ENCODE measurements around the gene COL23A1. TPM values are rescaled to one million over a fixed set of nuclear protein-coding genes. Genes with fewer than 3 reads are reported as not detected.

The COL23A1 gene
- total RNA-seq, 1 donor: 0.10 TPM

- Histone ChIP-seq H3K4me1 (ENCODE audit: insufficient read depth, low read length) (peaks cover 55% of the 10 kb centered on the region), H3K27me3 (ENCODE audit: insufficient read depth, low read length) (no peaks in the 10 kb centered on the region)
Measured at GRCh38 chr5:178476972-178477754, 113.0 kb downstream of the COL23A1 start.

GRCh38 chr5:178476531-178476930 lies 113.7 kb downstream of the COL23A1 start:
- Histone ChIP-seq H3K4me3 (ENCODE audit: low read length) (no peak overlapping the region), H3K27me3 (ENCODE audit: insufficient read depth, low read length) (no peaks in the 10 kb centered on the region), H3K4me1 (ENCODE audit: insufficient read depth, low read length) (peaks cover 55% of the 10 kb centered on the region), H3K9me3 (ENCODE audit: low read depth, low read length) (no peaks in the 10 kb centered on the region)

More at GRCh38 chr5:178476972-178477754, 113.0 kb downstream of the COL23A1 start:
- Histone ChIP-seq H3K4me3 (ENCODE audit: low read length) (no peak overlapping the region), H3K9me3 (ENCODE audit: low read depth, low read length) (no peaks in the 10 kb centered on the region)

- H3K9me3 ChIP-seq (ENCODE audit: low read depth, low read length): no peaks in the 10 kb centered on the region
- H3K4me3 ChIP-seq (ENCODE audit: low read length): no peak overlapping the region
- no peaks in the 10 kb centered on the region for H3K27me3 ChIP-seq (ENCODE audit: insufficient read depth, low read length)
- H3K4me1 ChIP-seq (ENCODE audit: insufficient read depth, low read length): peaks cover 55% of the 10 kb centered on the region
Measured at GRCh38 chr5:178475422-178475821, 114.8 kb downstream of the COL23A1 start.

GRCh38 chr5:178474562-178475184 lies 115.5 kb downstream of the COL23A1 start:
- H3K27me3 ChIP-seq (ENCODE audit: insufficient read depth, low read length): no peaks in the 10 kb centered on the region
- H3K4me3 ChIP-seq (ENCODE audit: low read length): no peak overlapping the region
- peaks cover 55% of the 10 kb centered on the region for H3K4me1 ChIP-seq (ENCODE audit: insufficient read depth, low read length)
- no peaks in the 10 kb centered on the region for H3K9me3 ChIP-seq (ENCODE audit: low read depth, low read length)

GRCh38 chr5:178473854-178474253 lies 116.3 kb downstream of the COL23A1 start:
- Histone ChIP-seq H3K27me3 (ENCODE audit: insufficient read depth, low read length) (no peaks in the 10 kb centered on the region), H3K9me3 (ENCODE audit: low read depth, low read length) (no peaks in the 10 kb centered on the region), H3K4me1 (ENCODE audit: insufficient read depth, low read length) (peaks cover 56% of the 10 kb centered on the region), H3K4me3 (ENCODE audit: low read length) (no peak overlapping the region)

- Histone ChIP-seq H3K4me1 (ENCODE audit: insufficient read depth, low read length) (peaks cover 56% of the 10 kb centered on the region), H3K27me3 (ENCODE audit: insufficient read depth, low read length) (no peaks in the 10 kb centered on the region), H3K4me3 (ENCODE audit: low read length) (no peak overlapping the region), H3K9me3 (ENCODE audit: low read depth, low read length) (no peaks in the 10 kb centered on the region)
Measured at GRCh38 chr5:178472138-178472537, 118.1 kb downstream of the COL23A1 start.

- no peaks in the 10 kb centered on the region for H3K27me3 ChIP-seq (ENCODE audit: insufficient read depth, low read length)
Measured at GRCh38 chr5:178471711-178472110, 118.5 kb downstream of the COL23A1 start.

GRCh38 chr5:178470760-178471025 lies 119.5 kb downstream of the COL23A1 start:
- Histone ChIP-seq H3K4me1 (ENCODE audit: insufficient read depth, low read length) (peaks cover 50% of the 10 kb centered on the region), H3K9me3 (ENCODE audit: low read depth, low read length) (no peaks in the 10 kb centered on the region), H3K4me3 (ENCODE audit: low read length) (no peak overlapping the region), H3K27me3 (ENCODE audit: insufficient read depth, low read length) (no peaks in the 10 kb centered on the region)

More at GRCh38 chr5:178471711-178472110, 118.5 kb downstream of the COL23A1 start:
- no peak overlapping the region for H3K4me3 ChIP-seq (ENCODE audit: low read length)
- H3K9me3 ChIP-seq (ENCODE audit: low read depth, low read length): no peaks in the 10 kb centered on the region
- peaks cover 56% of the 10 kb centered on the region for H3K4me1 ChIP-seq (ENCODE audit: insufficient read depth, low read length)

GRCh38 chr5:178469975-178470759 lies 120.0 kb downstream of the COL23A1 start:
- H3K9me3 ChIP-seq (ENCODE audit: low read depth, low read length): no peaks in the 10 kb centered on the region

GRCh38 chr5:178469011-178469974 lies 120.9 kb downstream of the COL23A1 start:
- Histone ChIP-seq H3K4me1 (ENCODE audit: insufficient read depth, low read length) (peaks cover 46% of the 10 kb centered on the region), H3K4me3 (ENCODE audit: low read length) (no peak overlapping the region), H3K9me3 (ENCODE audit: low read depth, low read length) (no peaks in the 10 kb centered on the region), H3K27me3 (ENCODE audit: insufficient read depth, low read length) (no peaks in the 10 kb centered on the region)

More at GRCh38 chr5:178469975-178470759, 120.0 kb downstream of the COL23A1 start:
- Histone ChIP-seq H3K4me3 (ENCODE audit: low read length) (no peak overlapping the region), H3K4me1 (ENCODE audit: insufficient read depth, low read length) (peaks cover 44% of the 10 kb centered on the region), H3K27me3 (ENCODE audit: insufficient read depth, low read length) (no peaks in the 10 kb centered on the region)

- Histone ChIP-seq H3K4me3 (ENCODE audit: low read length) (no peak overlapping the region), H3K27me3 (ENCODE audit: insufficient read depth, low read length) (no peaks in the 10 kb centered on the region), H3K4me1 (ENCODE audit: insufficient read depth, low read length) (peaks cover 41% of the 10 kb centered on the region), H3K9me3 (ENCODE audit: low read depth, low read length) (no peaks in the 10 kb centered on the region)
Measured at GRCh38 chr5:178468196-178468685, 122.0 kb downstream of the COL23A1 start.

- no peaks in the 10 kb centered on the region for H3K27me3 ChIP-seq (ENCODE audit: insufficient read depth, low read length)
- H3K4me3 ChIP-seq (ENCODE audit: low read length): no peak overlapping the region
- peaks cover 47% of the 10 kb centered on the region for H3K4me1 ChIP-seq (ENCODE audit: insufficient read depth, low read length)
Measured at GRCh38 chr5:178467568-178468195, 122.5 kb downstream of the COL23A1 start.

GRCh38 chr5:178467205-178467567 lies 123.0 kb downstream of the COL23A1 start:
- no peak overlapping the region for H3K4me3 ChIP-seq (ENCODE audit: low read length)
- peaks cover 48% of the 10 kb centered on the region for H3K4me1 ChIP-seq (ENCODE audit: insufficient read depth, low read length)
- H3K9me3 ChIP-seq (ENCODE audit: low read depth, low read length): no peaks in the 10 kb centered on the region
- no peaks in the 10 kb centered on the region for H3K27me3 ChIP-seq (ENCODE audit: insufficient read depth, low read length)

More at GRCh38 chr5:178467568-178468195, 122.5 kb downstream of the COL23A1 start:
- H3K9me3 ChIP-seq (ENCODE audit: low read depth, low read length): no peaks in the 10 kb centered on the region

- Histone ChIP-seq H3K4me3 (ENCODE audit: low read length) (no peak overlapping the region), H3K27me3 (ENCODE audit: insufficient read depth, low read length) (no peaks in the 10 kb centered on the region), H3K9me3 (ENCODE audit: low read depth, low read length) (no peaks in the 10 kb centered on the region), H3K4me1 (ENCODE audit: insufficient read depth, low read length) (peaks cover 48% of the 10 kb centered on the region)
Measured at GRCh38 chr5:178466342-178466741, 123.9 kb downstream of the COL23A1 start.
